ENCODE measurements around the gene ASIC2.

ASIC2 gene

GRCh38 chr17:33302394-33302793, 9.3 kb upstream of the ASIC2 start:
- no peaks in the 10 kb centered on the region for H3K36me3 Mint-ChIP-seq (ENCODE audit: insufficient read depth)
- no peak for DNase-seq
- H3K27ac Mint-ChIP-seq = peak overlapping the region in 1 of 2 donors; percentile 55
- no peak for ATAC-seq (replicated peaks)
- H3K4me1 Mint-ChIP-seq (ENCODE audit: low read depth in 2 of 2) = peaks cover 4 to 17% of the 10 kb centered on the region in 2 donors
- H3K4me3 Mint-ChIP-seq = peak overlapping the region in 1 of 2 donors; percentile 4
- peaks cover 0 to 7% of the 10 kb centered on the region in 2 donors for H3K9me3 Mint-ChIP-seq
- H3K27me3 Mint-ChIP-seq = peaks cover 17 to 33% of the 10 kb centered on the region in 2 donors

GRCh38 chr17:33300241-33300640, 7.1 kb upstream of the ASIC2 start:
- ATAC-seq (replicated peaks) (no peak), DNase-seq (no peak)
- H3K9me3 Mint-ChIP-seq = peaks cover 0 to 7% of the 10 kb centered on the region in 2 donors
- H3K27me3 Mint-ChIP-seq = peaks cover 12 to 26% of the 10 kb centered on the region in 2 donors
- peaks cover 4 to 17% of the 10 kb centered on the region in 2 donors for H3K4me1 Mint-ChIP-seq (ENCODE audit: low read depth in 2 of 2)
- H3K36me3 Mint-ChIP-seq (ENCODE audit: insufficient read depth) = no peaks in the 10 kb centered on the region
- no peak overlapping the region for H3K4me3 Mint-ChIP-seq
- H3K27ac Mint-ChIP-seq = no peak overlapping the region

GRCh38 chr17:33299115-33299514, 6.0 kb upstream of the ASIC2 start:
- peaks cover 4 to 17% of the 10 kb centered on the region in 2 donors for H3K4me1 Mint-ChIP-seq (ENCODE audit: low read depth in 2 of 2)
- H3K9me3 Mint-ChIP-seq = peaks cover 0 to 7% of the 10 kb centered on the region in 2 donors
- no peak overlapping the region for H3K4me3 Mint-ChIP-seq
- H3K27me3 Mint-ChIP-seq = peaks cover 23 to 29% of the 10 kb centered on the region in 2 donors
- ATAC-seq (replicated peaks) (no peak), DNase-seq (no peak)
- H3K27ac Mint-ChIP-seq = no peak overlapping the region
- no peaks in the 10 kb centered on the region for H3K36me3 Mint-ChIP-seq (ENCODE audit: insufficient read depth)

- peaks cover 3 to 13% of the 10 kb centered on the region in 2 donors for H3K4me1 Mint-ChIP-seq (ENCODE audit: low read depth in 2 of 2)
- H3K36me3 Mint-ChIP-seq (ENCODE audit: insufficient read depth) = peaks cover 2% of the 10 kb centered on the region
- no peak overlapping the region for H3K4me3 Mint-ChIP-seq
- no peak for ATAC-seq (replicated peaks)
- no peak overlapping the region for H3K27ac Mint-ChIP-seq
- peaks cover 38 to 39% of the 10 kb centered on the region in 2 donors for H3K27me3 Mint-ChIP-seq
- peaks cover 0 to 7% of the 10 kb centered on the region in 2 donors for H3K9me3 Mint-ChIP-seq
- no peak for DNase-seq
Observed at GRCh38 chr17:33297643-33298042, 4.5 kb upstream of the ASIC2 start.

- ATAC-seq (replicated peaks) (no peak), DNase-seq (no peak)
- Mint-ChIP-seq H3K36me3 (ENCODE audit: insufficient read depth) (peaks cover 2% of the 10 kb centered on the region), H3K27me3 (peaks cover 37 to 54% of the 10 kb centered on the region in 2 donors), H3K4me1 (ENCODE audit: low read depth in 2 of 2) (peaks cover 5 to 9% of the 10 kb centered on the region in 2 donors), H3K9me3 (peaks cover 0 to 7% of the 10 kb centered on the region in 2 donors), H3K27ac (no peak overlapping the region), H3K4me3 (no peak overlapping the region)
Observed at GRCh38 chr17:33294994-33295393, 1.9 kb upstream of the ASIC2 start.

GRCh38 chr17:33292201-33292980, 704 bp downstream of the ASIC2 start:
- Mint-ChIP-seq H3K36me3 (ENCODE audit: insufficient read depth) (peaks cover 2% of the 10 kb centered on the region), H3K9me3 (no peaks in the 10 kb centered on the region), H3K4me3 (peak overlapping the region; percentile 8 to 64), H3K27ac (no peak overlapping the region), H3K27me3 (peaks cover 47 to 75% of the 10 kb centered on the region in 2 donors), H3K4me1 (ENCODE audit: low read depth in 2 of 2) (peaks cover 5 to 9% of the 10 kb centered on the region in 2 donors)
- DNase-seq = no peak
- ATAC-seq (replicated peaks) = no peak

GRCh38 chr17:33291248-33292200, 1.6 kb downstream of the ASIC2 start:
- Mint-ChIP-seq H3K4me3 (peak overlapping the region; percentile 48 to 80), H3K9me3 (no peaks in the 10 kb centered on the region), H3K27me3 (peaks cover 47 to 80% of the 10 kb centered on the region in 2 donors), H3K36me3 (ENCODE audit: insufficient read depth) (peaks cover 2% of the 10 kb centered on the region), H3K4me1 (ENCODE audit: low read depth in 2 of 2) (peaks cover 5 to 9% of the 10 kb centered on the region in 2 donors), H3K27ac (no peak overlapping the region)
- peak; percentile 19 for ATAC-seq (replicated peaks)
- DNase-seq = no peak

- DNase-seq = no peak
Observed at GRCh38 chr17:33290253-33290652, 2.8 kb downstream of the ASIC2 start.

GRCh38 chr17:33288954-33289353, 4.1 kb downstream of the ASIC2 start:
- Mint-ChIP-seq H3K36me3 (ENCODE audit: insufficient read depth) (peaks cover 2% of the 10 kb centered on the region), H3K27ac (no peak overlapping the region), H3K4me1 (ENCODE audit: low read depth in 2 of 2) (peaks cover 5 to 9% of the 10 kb centered on the region in 2 donors), H3K9me3 (no peaks in the 10 kb centered on the region), H3K4me3 (no peak overlapping the region), H3K27me3 (peaks cover 38 to 79% of the 10 kb centered on the region in 2 donors)
- DNase-seq (no peak), ATAC-seq (replicated peaks) (no peak)

More at GRCh38 chr17:33290253-33290652, 2.8 kb downstream of the ASIC2 start:
- H3K27me3 Mint-ChIP-seq = peaks cover 46 to 88% of the 10 kb centered on the region in 2 donors
- H3K9me3 Mint-ChIP-seq = no peaks in the 10 kb centered on the region
- no peak overlapping the region for H3K4me3 Mint-ChIP-seq
- ATAC-seq (replicated peaks) = no peak
- peaks cover 2% of the 10 kb centered on the region for H3K36me3 Mint-ChIP-seq (ENCODE audit: insufficient read depth)
- peaks cover 5 to 9% of the 10 kb centered on the region in 2 donors for H3K4me1 Mint-ChIP-seq (ENCODE audit: low read depth in 2 of 2)
- no peak overlapping the region for H3K27ac Mint-ChIP-seq

- Mint-ChIP-seq H3K27me3 (peaks cover 29 to 62% of the 10 kb centered on the region in 2 donors), H3K36me3 (ENCODE audit: insufficient read depth) (no peaks in the 10 kb centered on the region)
Observed at GRCh38 chr17:33287096-33287725, 5.9 kb downstream of the ASIC2 start.

GRCh38 chr17:33285413-33285812, 7.7 kb downstream of the ASIC2 start:
- H3K27me3 Mint-ChIP-seq = peaks cover 30 to 53% of the 10 kb centered on the region in 2 donors
- no peak overlapping the region for H3K4me3 Mint-ChIP-seq
- no peaks in the 10 kb centered on the region for H3K9me3 Mint-ChIP-seq
- DNase-seq (no peak), ATAC-seq (replicated peaks) (no peak)
- H3K27ac Mint-ChIP-seq = no peak overlapping the region
- H3K4me1 Mint-ChIP-seq (ENCODE audit: low read depth in 2 of 2) = no peaks in the 10 kb centered on the region
- no peaks in the 10 kb centered on the region for H3K36me3 Mint-ChIP-seq (ENCODE audit: insufficient read depth)

More at GRCh38 chr17:33287096-33287725, 5.9 kb downstream of the ASIC2 start:
- no peak overlapping the region for H3K4me3 Mint-ChIP-seq
- H3K9me3 Mint-ChIP-seq = no peaks in the 10 kb centered on the region
- DNase-seq (no peak), ATAC-seq (replicated peaks) (no peak)
- no peak overlapping the region for H3K27ac Mint-ChIP-seq
- H3K4me1 Mint-ChIP-seq (ENCODE audit: low read depth in 2 of 2) = peaks cover 5 to 6% of the 10 kb centered on the region in 2 donors

GRCh38 chr17:33284022-33284421, 9.1 kb downstream of the ASIC2 start:
- H3K27ac Mint-ChIP-seq = no peak overlapping the region
- no peaks in the 10 kb centered on the region for H3K4me1 Mint-ChIP-seq (ENCODE audit: low read depth in 2 of 2)
- peaks cover 40 to 58% of the 10 kb centered on the region in 2 donors for H3K27me3 Mint-ChIP-seq
- no peak overlapping the region for H3K4me3 Mint-ChIP-seq
- no peaks in the 10 kb centered on the region for H3K36me3 Mint-ChIP-seq (ENCODE audit: insufficient read depth)
- DNase-seq (no peak), ATAC-seq (replicated peaks) (no peak)
- H3K9me3 Mint-ChIP-seq = no peaks in the 10 kb centered on the region
